Measurements from ENCODE around the gene AFF1.

The AFF1 gene

DNA sequence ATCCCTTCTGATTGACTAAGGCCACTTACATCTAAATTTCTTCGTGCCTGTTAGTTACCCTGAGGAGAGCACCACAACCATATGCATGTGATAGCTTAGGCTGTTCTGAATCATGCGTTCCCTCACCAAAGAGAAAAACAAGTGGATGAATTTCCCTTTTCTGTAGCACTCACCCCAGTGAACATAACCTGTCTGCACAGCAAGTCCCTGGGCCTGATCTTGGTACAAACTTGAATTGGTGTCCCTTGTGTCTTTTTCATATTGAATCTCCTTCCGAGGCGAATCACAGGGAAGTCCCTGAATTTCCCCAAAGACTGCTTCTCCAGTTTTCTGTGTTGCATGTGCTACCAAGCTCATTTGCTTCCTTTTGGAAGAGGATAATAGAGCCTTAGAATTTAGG, 185.2 kb downstream of the AFF1 start:
- peaks cover 45% of the 10 kb centered on the region for H3K36me3 ChIP-seq (ENCODE audit: control insufficient read depth, insufficient read depth, low read length, severe bottlenecking)
- no peak for DNase-seq (ENCODE audit: low read depth)
- no peaks in the 10 kb centered on the region for H3K27me3 ChIP-seq (replicated peaks; ENCODE audit: control insufficient read depth, insufficient read depth, low read length)

DNA sequence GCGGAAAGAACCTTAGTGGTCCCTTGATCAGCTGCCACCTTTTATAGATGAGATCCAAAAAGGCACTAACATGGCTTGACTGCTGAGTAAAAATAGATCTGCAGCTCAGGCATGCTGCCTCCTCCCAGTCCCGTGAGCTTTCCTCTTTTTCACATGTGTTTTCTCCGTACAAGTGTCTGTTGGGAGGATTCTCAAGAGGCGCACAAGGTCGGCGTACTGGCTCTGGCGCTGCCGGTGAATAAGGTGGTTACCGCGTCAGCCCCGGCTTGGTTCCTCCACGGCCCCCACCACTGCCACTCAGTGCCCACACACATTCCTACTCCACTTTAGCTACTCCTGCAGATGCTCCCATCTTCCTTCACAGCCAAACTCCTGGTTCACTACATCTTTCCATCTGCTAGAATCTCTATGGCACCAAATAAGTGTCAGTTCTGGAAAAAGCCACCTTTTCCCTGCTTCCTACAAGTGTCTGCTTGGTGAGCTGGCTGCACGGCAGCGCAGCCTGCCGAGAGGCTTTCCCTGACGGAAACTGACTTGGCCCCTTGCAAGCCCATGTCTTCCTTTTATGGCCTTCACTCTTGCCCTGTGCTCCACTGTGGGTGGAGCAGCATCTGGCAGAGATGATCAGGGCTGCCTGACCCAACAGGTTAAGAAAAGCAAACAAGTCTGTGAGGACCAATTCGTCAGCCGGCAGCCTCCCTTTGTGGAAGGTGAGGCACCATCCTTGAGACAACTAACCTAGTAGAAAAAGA, 185.8 kb downstream of the AFF1 start:
- peaks cover 47% of the 10 kb centered on the region for H3K36me3 ChIP-seq (ENCODE audit: control insufficient read depth, insufficient read depth, low read length, severe bottlenecking)
- H3K9me3 ChIP-seq (ENCODE audit: control insufficient read depth, low read length) = no peaks in the 10 kb centered on the region
- H3K9ac ChIP-seq (ENCODE audit: low read length) = no peak overlapping the region
- no peaks in the 10 kb centered on the region for H3K27me3 ChIP-seq (replicated peaks; ENCODE audit: control insufficient read depth, insufficient read depth, low read length)
- peaks cover 52% of the 10 kb centered on the region for H3K4me1 ChIP-seq (ENCODE audit: control insufficient read depth, insufficient read depth, low read length)
- no peak overlapping the region for H3K4me3 ChIP-seq (ENCODE audit: low read length)
- no peak for DNase-seq (ENCODE audit: low read depth)

More for the DNA sequence above, 185.2 kb downstream of the AFF1 start:
- peaks cover 53% of the 10 kb centered on the region for H3K4me1 ChIP-seq (ENCODE audit: control insufficient read depth, insufficient read depth, low read length)
- no peak overlapping the region for H3K4me3 ChIP-seq (ENCODE audit: low read length)
- no peak overlapping the region for H3K9ac ChIP-seq (ENCODE audit: low read length)
- H3K9me3 ChIP-seq (ENCODE audit: control insufficient read depth, low read length) = no peaks in the 10 kb centered on the region

DNA sequence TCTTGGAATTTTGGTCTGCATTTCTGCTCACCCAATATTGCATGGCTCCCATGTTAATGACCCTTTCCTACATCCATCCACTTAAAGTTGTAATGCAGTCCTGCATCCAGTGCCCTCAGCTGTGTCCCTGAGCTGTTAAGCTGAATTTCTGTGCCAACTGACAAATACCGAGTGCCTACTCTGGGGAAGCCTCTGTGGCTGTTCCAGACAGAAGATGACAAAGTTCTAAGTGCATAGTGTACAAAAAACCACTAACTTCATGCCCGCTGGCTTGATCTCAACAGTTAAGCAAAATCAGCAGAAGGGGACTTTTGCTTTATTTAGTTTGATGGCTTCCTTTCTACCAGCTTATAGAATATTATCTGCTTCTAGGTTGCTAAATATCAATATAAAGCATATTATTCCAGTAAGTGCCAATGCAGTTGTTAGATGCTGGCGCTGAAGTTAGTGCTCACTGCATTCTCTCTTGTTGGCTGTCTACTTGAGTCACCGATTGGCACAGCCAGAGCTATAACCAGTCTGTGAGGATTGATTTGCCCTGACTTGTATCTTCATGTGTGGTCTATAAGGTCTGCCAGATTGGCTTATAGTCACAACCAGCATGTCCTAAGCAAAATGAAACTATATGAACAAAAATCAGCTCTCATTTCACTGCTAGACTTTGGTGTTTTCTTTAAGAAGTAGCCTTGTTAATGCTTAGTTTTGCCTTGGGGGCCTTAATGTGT, 186.7 kb downstream of the AFF1 start:
- no peaks in the 10 kb centered on the region for H3K27me3 ChIP-seq (replicated peaks; ENCODE audit: control insufficient read depth, insufficient read depth, low read length)
- peaks cover 49% of the 10 kb centered on the region for H3K36me3 ChIP-seq (ENCODE audit: control insufficient read depth, insufficient read depth, low read length, severe bottlenecking)
- no peak overlapping the region for H3K4me3 ChIP-seq (ENCODE audit: low read length)
- H3K9me3 ChIP-seq (ENCODE audit: control insufficient read depth, low read length) = no peaks in the 10 kb centered on the region
- H3K9ac ChIP-seq (ENCODE audit: low read length) = no peak overlapping the region
- H3K4me1 ChIP-seq (ENCODE audit: control insufficient read depth, insufficient read depth, low read length) = peaks cover 42% of the 10 kb centered on the region
- peak; percentile 12 for DNase-seq (ENCODE audit: low read depth)

DNA sequence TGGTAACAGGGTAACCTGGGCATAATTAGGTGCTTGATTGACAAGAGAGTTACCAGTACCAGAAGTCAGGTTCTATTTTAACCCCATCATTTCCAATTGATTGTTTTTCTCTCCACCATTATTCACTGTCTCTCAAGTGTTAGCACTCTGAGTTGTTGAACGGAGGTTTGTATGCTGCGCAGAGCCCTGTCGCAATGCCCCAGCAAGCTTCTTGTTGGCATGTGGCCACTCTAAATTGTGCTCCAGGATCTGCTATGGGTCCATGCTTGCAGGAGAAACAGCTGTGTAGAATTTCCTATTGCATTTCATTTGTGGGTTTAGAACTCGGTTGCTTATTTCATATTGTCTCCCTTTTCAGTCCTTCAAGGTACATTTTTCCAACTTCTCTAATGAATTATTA, 187.4 kb downstream of the AFF1 start:
- Histone ChIP-seq H3K9ac (ENCODE audit: low read length) (no peak overlapping the region), H3K9me3 (ENCODE audit: control insufficient read depth, low read length) (no peaks in the 10 kb centered on the region), H3K4me1 (ENCODE audit: control insufficient read depth, insufficient read depth, low read length) (peaks cover 35% of the 10 kb centered on the region), H3K36me3 (ENCODE audit: control insufficient read depth, insufficient read depth, low read length, severe bottlenecking) (peaks cover 48% of the 10 kb centered on the region), H3K27me3 (replicated peaks; ENCODE audit: control insufficient read depth, insufficient read depth, low read length) (no peaks in the 10 kb centered on the region), H3K4me3 (ENCODE audit: low read length) (no peak overlapping the region)
- peak; percentile 13 for DNase-seq (ENCODE audit: low read depth)

DNA sequence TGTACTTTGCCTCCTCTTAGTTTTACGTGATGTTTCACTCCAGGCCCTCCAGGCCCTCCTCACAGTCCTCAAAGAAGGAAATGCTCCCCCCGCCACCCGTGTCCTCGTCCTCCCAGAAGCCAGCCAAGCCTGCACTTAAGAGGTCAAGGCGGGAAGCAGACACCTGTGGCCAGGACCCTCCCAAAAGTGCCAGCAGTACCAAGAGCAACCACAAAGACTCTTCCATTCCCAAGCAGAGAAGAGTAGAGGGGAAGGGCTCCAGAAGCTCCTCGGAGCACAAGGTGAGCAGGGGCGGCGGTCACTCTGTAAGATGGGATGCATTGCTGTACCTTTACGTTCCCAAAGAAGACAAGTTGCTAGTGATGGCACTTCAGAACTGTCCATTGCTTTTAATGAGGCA, 191.2 kb downstream of the AFF1 start:
- Histone ChIP-seq H3K9ac (ENCODE audit: low read length) (no peak overlapping the region), H3K9me3 (ENCODE audit: control insufficient read depth, low read length) (no peaks in the 10 kb centered on the region), H3K4me1 (ENCODE audit: control insufficient read depth, insufficient read depth, low read length) (peaks cover 15% of the 10 kb centered on the region), H3K27me3 (replicated peaks; ENCODE audit: control insufficient read depth, insufficient read depth, low read length) (no peaks in the 10 kb centered on the region), H3K4me3 (ENCODE audit: low read length) (no peak overlapping the region), H3K36me3 (ENCODE audit: control insufficient read depth, insufficient read depth, low read length, severe bottlenecking) (peaks cover 71% of the 10 kb centered on the region)
- DNase-seq (ENCODE audit: low read depth) = no peak

DNA sequence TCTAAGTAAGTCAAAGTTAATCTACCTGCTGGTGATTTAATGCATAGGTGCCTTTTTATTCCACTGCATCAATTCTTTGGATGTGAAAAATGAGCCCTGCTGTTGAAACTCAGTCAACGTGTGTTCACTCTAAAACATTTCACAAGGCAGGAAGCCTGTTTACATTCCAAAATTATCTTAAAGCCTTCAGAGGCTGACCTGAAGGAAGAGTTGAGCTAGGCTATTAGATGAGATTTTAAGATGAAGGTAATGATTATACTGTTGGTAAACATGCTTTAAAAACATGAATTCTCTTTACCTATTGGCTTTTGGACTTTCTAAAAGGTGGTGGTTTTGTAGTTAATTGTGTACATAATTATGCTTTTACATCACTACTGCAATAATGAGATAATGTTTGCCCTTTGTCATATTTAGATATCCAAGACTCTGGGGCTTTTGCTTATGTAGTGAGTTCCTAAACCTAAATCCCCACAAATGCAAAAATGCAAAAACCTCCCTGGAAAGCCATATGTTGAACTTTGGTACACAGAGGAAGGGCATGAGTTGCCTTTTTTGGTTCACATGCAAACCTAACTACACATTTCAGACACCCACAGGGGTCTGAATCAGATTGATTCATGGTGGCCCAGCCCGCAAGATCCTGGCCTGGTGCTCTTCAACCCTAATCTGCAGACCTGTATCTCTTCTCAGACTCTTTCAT, 193.3 kb downstream of the AFF1 start:
- Histone ChIP-seq H3K36me3 (ENCODE audit: control insufficient read depth, insufficient read depth, low read length, severe bottlenecking) (peaks cover 88% of the 10 kb centered on the region), H3K9ac (ENCODE audit: low read length) (no peak overlapping the region), H3K27me3 (replicated peaks; ENCODE audit: control insufficient read depth, insufficient read depth, low read length) (no peaks in the 10 kb centered on the region), H3K9me3 (ENCODE audit: control insufficient read depth, low read length) (no peaks in the 10 kb centered on the region), H3K4me3 (ENCODE audit: low read length) (no peak overlapping the region), H3K4me1 (ENCODE audit: control insufficient read depth, insufficient read depth, low read length) (no peaks in the 10 kb centered on the region)
- peak; percentile 24 for DNase-seq (ENCODE audit: low read depth)

DNA sequence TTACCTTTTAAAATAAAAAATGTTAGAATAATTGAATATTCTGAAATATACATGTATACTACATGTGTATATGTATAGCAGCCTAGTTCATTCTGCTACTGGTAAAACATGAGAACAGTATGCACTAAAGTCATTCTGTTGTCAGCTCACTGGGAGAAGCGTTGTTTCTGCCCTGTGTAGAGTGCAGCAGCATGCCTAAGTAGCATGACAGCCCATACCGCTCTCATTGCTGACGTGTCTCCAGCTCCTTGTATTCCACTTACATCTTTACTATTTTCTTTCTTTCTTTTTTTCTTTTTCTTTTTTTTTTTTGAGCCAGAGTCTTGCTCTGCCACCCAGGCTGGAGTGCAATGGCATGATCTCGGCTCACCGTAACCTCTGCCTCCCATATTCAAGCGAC, 194.9 kb downstream of the AFF1 start:
- Histone ChIP-seq H3K9ac (ENCODE audit: low read length) (no peak overlapping the region), H3K27me3 (replicated peaks; ENCODE audit: control insufficient read depth, insufficient read depth, low read length) (no peaks in the 10 kb centered on the region), H3K4me1 (ENCODE audit: control insufficient read depth, insufficient read depth, low read length) (no peaks in the 10 kb centered on the region), H3K36me3 (ENCODE audit: control insufficient read depth, insufficient read depth, low read length, severe bottlenecking) (peaks cover 99% of the 10 kb centered on the region), H3K4me3 (ENCODE audit: low read length) (no peak overlapping the region), H3K9me3 (ENCODE audit: control insufficient read depth, low read length) (no peaks in the 10 kb centered on the region)
- no peak for DNase-seq (ENCODE audit: low read depth)

DNA sequence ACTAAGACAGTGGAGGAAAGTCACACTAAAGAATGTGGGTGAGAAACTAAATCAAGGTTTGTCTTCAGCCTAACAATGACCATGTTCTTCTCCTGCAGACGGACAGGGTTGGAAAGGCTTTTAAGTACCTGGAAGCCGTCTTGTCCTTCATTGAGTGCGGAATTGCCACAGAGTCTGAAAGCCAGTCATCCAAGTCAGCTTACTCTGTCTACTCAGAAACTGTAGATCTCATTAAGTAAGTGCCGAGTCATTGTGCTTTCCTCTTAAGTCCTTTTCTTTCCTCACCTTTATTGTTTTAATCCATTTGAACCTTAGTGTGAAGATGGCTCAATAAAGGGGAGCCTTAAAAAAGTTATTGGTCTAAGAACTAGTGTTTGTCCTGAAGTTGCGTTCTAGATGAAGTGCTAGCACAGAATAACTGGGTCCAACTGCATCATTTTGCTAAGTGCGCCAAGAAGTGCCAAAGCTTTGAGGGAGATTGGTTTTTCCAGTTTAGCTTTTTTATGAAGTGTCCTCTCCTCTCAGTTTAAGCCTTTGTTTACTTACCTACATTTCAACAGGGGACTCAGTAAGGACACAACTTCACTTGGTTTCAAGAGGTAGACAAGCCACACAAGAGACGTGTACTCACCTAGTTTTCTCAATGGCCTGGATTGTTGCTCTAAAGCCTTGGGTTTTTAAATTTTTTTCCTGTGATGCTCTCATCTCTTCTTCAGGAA, 196.3 kb downstream of the AFF1 start:
- no peak for DNase-seq (ENCODE audit: low read depth)
- H3K27me3 ChIP-seq (replicated peaks; ENCODE audit: control insufficient read depth, insufficient read depth, low read length) = no peaks in the 10 kb centered on the region
- H3K4me1 ChIP-seq (ENCODE audit: control insufficient read depth, insufficient read depth, low read length) = no peaks in the 10 kb centered on the region
- H3K9ac ChIP-seq (ENCODE audit: low read length) = no peak overlapping the region
- H3K9me3 ChIP-seq (ENCODE audit: control insufficient read depth, low read length) = no peaks in the 10 kb centered on the region
- peaks cover 99% of the 10 kb centered on the region for H3K36me3 ChIP-seq (ENCODE audit: control insufficient read depth, insufficient read depth, low read length, severe bottlenecking)
- H3K4me3 ChIP-seq (ENCODE audit: low read length) = no peak overlapping the region

DNA sequence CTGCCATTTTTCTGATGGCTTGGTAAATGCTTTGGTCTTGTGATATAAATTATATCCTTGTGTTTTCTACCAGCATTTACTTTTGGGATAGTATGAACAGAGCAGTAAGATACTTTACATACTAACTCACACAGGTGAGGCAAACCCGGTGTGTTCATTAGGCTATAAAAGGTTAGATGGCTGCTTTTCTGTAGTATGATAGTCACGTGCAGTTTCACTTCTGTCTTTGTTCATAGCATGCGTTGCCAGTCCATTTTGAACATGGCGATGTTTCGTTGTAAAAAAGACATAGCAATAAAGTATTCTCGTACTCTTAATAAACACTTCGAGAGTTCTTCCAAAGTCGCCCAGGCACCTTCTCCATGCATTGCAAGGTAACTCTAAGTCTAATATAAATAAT, 197.2 kb downstream of the AFF1 start:
- no peak for DNase-seq (ENCODE audit: low read depth)
- Histone ChIP-seq H3K27me3 (replicated peaks; ENCODE audit: control insufficient read depth, insufficient read depth, low read length) (no peaks in the 10 kb centered on the region), H3K4me3 (ENCODE audit: low read length) (no peak overlapping the region), H3K9ac (ENCODE audit: low read length) (no peak overlapping the region), H3K36me3 (ENCODE audit: control insufficient read depth, insufficient read depth, low read length, severe bottlenecking) (peaks cover 99% of the 10 kb centered on the region), H3K4me1 (ENCODE audit: control insufficient read depth, insufficient read depth, low read length) (peaks cover 8% of the 10 kb centered on the region), H3K9me3 (ENCODE audit: control insufficient read depth, low read length) (no peaks in the 10 kb centered on the region)

DNA sequence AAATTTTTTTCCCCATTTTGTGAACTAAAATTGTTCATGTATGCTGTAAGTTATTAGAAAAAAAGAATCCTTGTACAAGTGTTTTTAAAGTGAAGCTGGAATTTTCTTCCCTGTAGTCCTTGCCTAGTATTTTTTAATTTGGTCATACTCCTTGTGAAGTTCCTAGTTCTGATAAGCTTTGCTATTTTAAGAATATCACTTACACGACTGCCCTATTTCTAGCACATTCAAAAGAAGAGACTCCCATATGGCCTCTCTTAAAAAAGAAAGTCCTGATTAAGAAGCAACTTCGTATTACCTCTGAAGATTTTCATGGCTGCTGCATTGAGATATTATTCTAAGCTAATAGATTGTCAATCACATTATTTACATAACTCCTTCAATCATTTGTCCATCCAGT, 198.4 kb downstream of the AFF1 start:
- Histone ChIP-seq H3K9me3 (ENCODE audit: control insufficient read depth, low read length) (no peaks in the 10 kb centered on the region), H3K36me3 (ENCODE audit: control insufficient read depth, insufficient read depth, low read length, severe bottlenecking) (peaks cover 100% of the 10 kb centered on the region)

DNA sequence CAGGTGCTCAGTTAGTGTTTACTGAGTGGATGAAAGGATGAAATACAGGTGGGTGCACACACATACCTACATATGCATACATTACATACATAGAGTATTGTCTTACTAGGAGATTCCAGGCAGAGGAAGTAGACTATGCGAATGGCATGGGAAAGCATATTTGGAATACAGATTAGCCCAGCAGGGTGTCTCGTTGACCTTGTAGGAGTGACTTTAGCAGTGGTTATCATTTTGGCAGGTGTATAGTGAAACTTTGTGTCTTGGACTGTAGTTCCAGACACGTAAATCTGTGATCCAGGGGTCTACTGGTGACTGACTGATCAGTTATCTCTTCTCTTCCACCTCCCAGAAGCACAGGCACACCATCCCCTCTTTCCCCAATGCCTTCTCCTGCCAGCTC, 199.3 kb downstream of the AFF1 start:
- no peak overlapping the region for H3K4me3 ChIP-seq (ENCODE audit: low read length)
- peaks cover 8% of the 10 kb centered on the region for H3K4me1 ChIP-seq (ENCODE audit: control insufficient read depth, insufficient read depth, low read length)
- no peak for DNase-seq (ENCODE audit: low read depth)
- H3K36me3 ChIP-seq (ENCODE audit: control insufficient read depth, insufficient read depth, low read length, severe bottlenecking) = peaks cover 92% of the 10 kb centered on the region
- H3K9me3 ChIP-seq (ENCODE audit: control insufficient read depth, low read length) = no peaks in the 10 kb centered on the region
- no peaks in the 10 kb centered on the region for H3K27me3 ChIP-seq (replicated peaks; ENCODE audit: control insufficient read depth, insufficient read depth, low read length)
- no peak overlapping the region for H3K9ac ChIP-seq (ENCODE audit: low read length)

More for the DNA sequence above, 198.4 kb downstream of the AFF1 start:
- Histone ChIP-seq H3K4me1 (ENCODE audit: control insufficient read depth, insufficient read depth, low read length) (peaks cover 8% of the 10 kb centered on the region), H3K4me3 (ENCODE audit: low read length) (no peak overlapping the region), H3K9ac (ENCODE audit: low read length) (no peak overlapping the region), H3K27me3 (replicated peaks; ENCODE audit: control insufficient read depth, insufficient read depth, low read length) (no peaks in the 10 kb centered on the region)
- no peak for DNase-seq (ENCODE audit: low read depth)

Measured in adipocyte (in vitro differentiated cells).